Activated T-helper 2 cell treated with anti-CD3 and anti-CD28 coated beads, Interferon-gamma antibody, Interleukin-2, Interleukin-4, amounts not matched to agents 10 μg/mL and 5 μg/mL and 100 μg/mL, durations not matched to agents 14 hours and 24 hours and 36 hours (primary cell): ENCODE measurements around the gene RNF146. TPM values are rescaled to one million over a fixed set of nuclear protein-coding genes. Genes with fewer than 3 reads are reported as not detected.

Experiments used
- DNase-seq: peaks from one replicate; pipeline ENCODE4 v3.0.0; 2021; ENCODE audit warnings: low spot score
- H3K27ac Mint-ChIP-seq: one replicate; pipeline ENCODE4 v1.8.0; 2021; ENCODE audit warnings: mixed read lengths
- H3K27me3 Mint-ChIP-seq: one replicate; pipeline ENCODE4 v1.8.0; 2021; ENCODE audit warnings: low read depth, mixed read lengths
- H3K36me3 Mint-ChIP-seq: one replicate; pipeline ENCODE4 v1.8.0; 2021; ENCODE audit warnings: low read depth, mixed read lengths
- H3K4me1 Mint-ChIP-seq: one replicate; pipeline ENCODE4 v1.8.0; 2021; ENCODE audit warnings: low read depth, mixed read lengths
- H3K4me3 Mint-ChIP-seq: one replicate; pipeline ENCODE4 v1.8.0; 2021; ENCODE audit warnings: low read depth, mild to moderate bottlenecking, moderate library complexity, mixed read lengths
- H3K9me3 Mint-ChIP-seq: one replicate; pipeline ENCODE4 v1.8.0; 2021; ENCODE audit warnings: mixed read lengths
- intact Hi-C: fragments of 100-400 bp; cut with micrococcal nuclease; formaldehyde crosslinking; loops from one replicate; pipeline ENCODE4 v1.15.1; 2023
- total RNA-seq: library from RNA; stranded (reverse); gene quantifications from 2 replicates; pipeline ENCODE4 v1.2.3, GENCODE V29; 2022

Gene RNF146
- total RNA-seq, 1 donor from 2014 or later = 19.1 TPM

DNA sequence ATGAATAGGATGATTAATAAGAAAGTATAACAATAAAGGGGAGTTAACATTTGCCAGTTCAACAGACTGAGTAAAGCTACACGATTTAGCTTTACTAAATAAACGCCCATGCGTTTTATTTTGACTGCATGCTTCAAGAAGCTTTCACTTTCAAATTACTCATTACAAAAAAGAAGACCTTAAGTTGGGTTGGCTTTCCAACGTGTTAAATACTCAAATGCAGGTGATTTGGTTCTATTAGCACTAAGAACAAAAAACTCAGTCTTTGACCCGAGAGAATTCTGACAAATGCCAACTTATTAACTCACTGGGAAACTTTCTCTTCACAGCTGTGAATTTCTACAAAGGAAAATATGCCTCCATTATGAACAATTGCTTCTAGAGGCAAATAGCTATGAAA lies 24.8 kb downstream of the RNF146 start:
- Mint-ChIP-seq H3K4me3 (no peak overlapping the region), H3K36me3 (peaks cover 67% of the 10 kb centered on the region), H3K9me3 (no peaks in the 10 kb centered on the region), H3K27me3 (no peaks in the 10 kb centered on the region), H3K27ac (peak overlapping the region; percentile 48), H3K4me1 (peaks cover 40% of the 10 kb centered on the region)
- no peak for DNase-seq
- intact Hi-C loops = loop anchor here (1.0 to 2.0 kb wide), 3 partner anchors 10 to 129 kb away; partner anchors contain the start of gene RNF146

GRCh38 chr6:127297502-127298070 lies 30.9 kb downstream of the RNF146 start:
- Mint-ChIP-seq H3K4me1 (peaks cover 22% of the 10 kb centered on the region), H3K27ac (no peak overlapping the region), H3K27me3 (no peaks in the 10 kb centered on the region), H3K36me3 (peaks cover 44% of the 10 kb centered on the region), H3K4me3 (no peak overlapping the region), H3K9me3 (no peaks in the 10 kb centered on the region)
- intact Hi-C loops = no loop called here
- DNase-seq = no peak

DNA sequence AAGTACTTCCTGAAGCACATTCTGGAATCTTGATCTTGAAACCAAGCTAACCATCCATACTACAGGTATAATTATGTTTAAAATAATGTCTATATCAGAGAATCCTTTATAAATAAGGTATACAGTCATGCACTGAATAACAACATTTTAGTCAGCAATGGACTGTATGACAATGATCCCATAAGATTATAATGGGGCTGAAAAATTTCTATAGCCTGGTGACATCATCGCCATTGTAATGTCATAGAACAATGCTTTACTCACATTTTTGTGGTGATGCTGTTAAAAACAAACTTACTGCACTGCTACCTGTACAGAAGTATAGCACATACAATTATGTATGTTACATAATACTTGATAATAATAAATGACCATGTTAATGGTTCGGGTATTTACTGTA lies 31.8 kb downstream of the RNF146 start:
- Mint-ChIP-seq H3K4me3 (no peak overlapping the region), H3K4me1 (peaks cover 19% of the 10 kb centered on the region), H3K36me3 (peaks cover 37% of the 10 kb centered on the region)

GRCh38 chr6:127299522-127300240 lies 33.0 kb downstream of the RNF146 start:
- H3K9me3 Mint-ChIP-seq = no peaks in the 10 kb centered on the region
- DNase-seq = no peak
- H3K27me3 Mint-ChIP-seq = no peaks in the 10 kb centered on the region
- no peak overlapping the region for H3K27ac Mint-ChIP-seq
- peaks cover 31% of the 10 kb centered on the region for H3K36me3 Mint-ChIP-seq
- peaks cover 19% of the 10 kb centered on the region for H3K4me1 Mint-ChIP-seq
- intact Hi-C loops = loop anchor here (5.0 kb wide), 3 partner anchors 32 to 218 kb away; partner anchors contain the start of genes ECHDC1, MTCL3 and RNF146
- no peak overlapping the region for H3K4me3 Mint-ChIP-seq

More for the DNA sequence above, 31.8 kb downstream of the RNF146 start:
- Mint-ChIP-seq H3K27ac (no peak overlapping the region), H3K27me3 (no peaks in the 10 kb centered on the region), H3K9me3 (no peaks in the 10 kb centered on the region)
- intact Hi-C loops = no loop called here
- no peak for DNase-seq

GRCh38 chr6:127300411-127300810 lies 33.7 kb downstream of the RNF146 start:
- Mint-ChIP-seq H3K9me3 (no peaks in the 10 kb centered on the region), H3K27me3 (no peaks in the 10 kb centered on the region), H3K36me3 (peaks cover 33% of the 10 kb centered on the region), H3K4me3 (no peak overlapping the region), H3K27ac (no peak overlapping the region), H3K4me1 (peaks cover 22% of the 10 kb centered on the region)
- intact Hi-C loops = loop anchor here (5.0 kb wide), 3 partner anchors 33 to 217 kb away; partner anchors contain the start of genes ECHDC1, MTCL3 and RNF146
- no peak for DNase-seq

GRCh38 chr6:127301199-127301700 lies 34.6 kb downstream of the RNF146 start:
- H3K4me3 Mint-ChIP-seq = peak overlapping the region; percentile 2
- peak overlapping the region; percentile 72 for H3K27ac Mint-ChIP-seq
- peaks cover 23% of the 10 kb centered on the region for H3K4me1 Mint-ChIP-seq

GRCh38 chr6:127302728-127303660 lies 36.3 kb downstream of the RNF146 start:
- Mint-ChIP-seq H3K27ac (no peak overlapping the region), H3K4me1 (peaks cover 23% of the 10 kb centered on the region), H3K27me3 (no peaks in the 10 kb centered on the region), H3K4me3 (no peak overlapping the region), H3K9me3 (peaks cover 5% of the 10 kb centered on the region), H3K36me3 (peaks cover 48% of the 10 kb centered on the region)
- intact Hi-C loops = loop anchor here (1.0 to 5.0 kb wide), 5 partner anchors 36 to 236 kb away; partner anchors contain the start of genes ECHDC1, MTCL3 and RNF146
- peak; percentile 16 for DNase-seq

More at GRCh38 chr6:127301199-127301700, 34.6 kb downstream of the RNF146 start:
- intact Hi-C loops = loop anchor here (1.0 to 5.0 kb wide), 4 partner anchors 10 to 216 kb away; partner anchors contain the start of genes ECHDC1, MTCL3 and RNF146
- Mint-ChIP-seq H3K9me3 (no peaks in the 10 kb centered on the region), H3K36me3 (peaks cover 41% of the 10 kb centered on the region), H3K27me3 (no peaks in the 10 kb centered on the region)
- no peak for DNase-seq

GRCh38 chr6:127303917-127304316 lies 37.3 kb downstream of the RNF146 start:
- Mint-ChIP-seq H3K36me3 (peaks cover 52% of the 10 kb centered on the region), H3K27me3 (no peaks in the 10 kb centered on the region), H3K4me1 (peaks cover 23% of the 10 kb centered on the region), H3K9me3 (peaks cover 14% of the 10 kb centered on the region), H3K27ac (no peak overlapping the region), H3K4me3 (no peak overlapping the region)
- intact Hi-C loops = loop anchor here (2.0 to 5.0 kb wide), 4 partner anchors 37 to 213 kb away; partner anchors contain the start of genes ECHDC1, MTCL3 and RNF146
- no peak for DNase-seq

DNA sequence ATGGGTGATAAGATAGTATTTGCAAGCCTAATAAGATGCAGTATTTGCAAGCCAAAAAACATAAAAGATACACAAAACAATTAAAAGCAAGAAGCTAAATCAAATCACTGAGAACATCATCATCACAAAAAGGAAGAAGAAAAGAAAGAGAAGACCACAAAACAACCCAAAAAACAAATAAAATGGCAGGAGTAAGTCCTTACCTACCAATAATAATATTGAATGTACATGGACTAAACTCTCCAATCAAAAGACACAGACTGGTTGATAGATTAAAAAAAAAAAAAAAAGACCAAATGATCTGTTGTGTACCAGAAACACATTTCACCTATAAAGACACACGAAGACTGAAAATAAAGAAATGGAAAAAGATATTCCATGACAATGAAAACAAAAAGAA lies 39.1 kb downstream of the RNF146 start:
- no peak for DNase-seq
- no peak overlapping the region for H3K27ac Mint-ChIP-seq
- peaks cover 23% of the 10 kb centered on the region for H3K9me3 Mint-ChIP-seq
- H3K36me3 Mint-ChIP-seq = peaks cover 64% of the 10 kb centered on the region
- H3K27me3 Mint-ChIP-seq = no peaks in the 10 kb centered on the region
- H3K4me3 Mint-ChIP-seq = no peak overlapping the region
- H3K4me1 Mint-ChIP-seq = peaks cover 22% of the 10 kb centered on the region
- intact Hi-C loops = no loop called here

GRCh38 chr6:127317388-127318128 lies 50.9 kb downstream of the RNF146 start:
- Mint-ChIP-seq H3K27me3 (no peaks in the 10 kb centered on the region), H3K9me3 (no peaks in the 10 kb centered on the region), H3K4me1 (no peaks in the 10 kb centered on the region), H3K4me3 (no peak overlapping the region), H3K36me3 (peaks cover 49% of the 10 kb centered on the region), H3K27ac (no peak overlapping the region)
- DNase-seq = no peak
- intact Hi-C loops = no loop called here

- Mint-ChIP-seq H3K27me3 (no peaks in the 10 kb centered on the region), H3K4me3 (no peak overlapping the region), H3K27ac (no peak overlapping the region), H3K36me3 (peaks cover 53% of the 10 kb centered on the region), H3K9me3 (no peaks in the 10 kb centered on the region), H3K4me1 (no peaks in the 10 kb centered on the region)
- DNase-seq = no peak
- intact Hi-C loops = no loop called here
These were observed 53.0 kb downstream of the RNF146 start for GRCh38 chr6:127319686-127320085.
